ENCODE measurements around the gene DSP.

Gene DSP

GRCh38 chr6:7532232-7532631 lies 9.2 kb upstream of the DSP start:
- no peak overlapping the region for H3K4me2 ChIP-seq (ENCODE audit: low read length)
- no peak overlapping the region for H3K27ac ChIP-seq (ENCODE audit: low read depth, low read length, poor library complexity, severe bottlenecking)
- no peak overlapping the region for H3K9ac ChIP-seq (ENCODE audit: low read length)
- H3F3A ChIP-seq (ENCODE audit: insufficient read depth, low read length), result no peaks in the 10 kb centered on the region
- H3K9me3 ChIP-seq (ENCODE audit: low read length), result no peaks in the 10 kb centered on the region
- no peaks in the 10 kb centered on the region for H3K27me3 ChIP-seq (ENCODE audit: insufficient read depth, low read length)
- no peaks in the 10 kb centered on the region for H3K79me2 ChIP-seq (ENCODE audit: insufficient read depth, low read length)
- no peaks in the 10 kb centered on the region for H3K4me1 ChIP-seq (ENCODE audit: insufficient read depth, low read length, severe bottlenecking)
- no peak overlapping the region for H2AFZ ChIP-seq (ENCODE audit: low read length)
- TF ChIP-seq CTCF (IDR thresholded peaks at IDR 0.05; ENCODE audit: low read length) (no peak), EZH2 (IDR thresholded peaks at IDR 0.05; ENCODE audit: borderline replicate concordance, low read length) (no peak)
- H3K9me2 ChIP-seq (ENCODE audit: low read depth, low read length), result no peaks in the 10 kb centered on the region
- H3K36me3 ChIP-seq (ENCODE audit: insufficient read depth, low read length), result no peaks in the 10 kb centered on the region
- H4K20me1 ChIP-seq (ENCODE audit: insufficient read depth, low read length), result no peaks in the 10 kb centered on the region
- H3K4me3 ChIP-seq (ENCODE audit: low read depth, low read length, poor library complexity, severe bottlenecking), result no peak overlapping the region

DNA sequence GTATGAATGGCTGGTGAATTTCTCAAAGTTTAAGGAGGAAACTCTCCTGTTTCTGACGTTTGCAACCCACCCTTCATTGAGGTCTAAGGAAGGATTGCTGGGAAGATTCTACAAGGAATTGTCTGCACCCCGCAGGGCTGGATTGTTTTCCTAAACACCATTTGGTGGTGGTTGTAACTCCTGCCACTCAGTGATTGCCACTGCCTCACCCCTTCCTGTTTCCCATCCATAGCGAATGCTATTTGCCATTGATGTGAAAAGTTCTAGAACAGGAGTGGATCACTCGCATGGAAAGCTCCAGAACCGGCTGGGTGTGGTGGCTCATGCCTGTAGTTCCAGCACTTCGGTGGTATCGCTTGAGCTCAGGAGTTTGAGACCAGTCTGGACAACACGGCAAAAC lies 8.7 kb upstream of the DSP start:
- H3K4me2 ChIP-seq (ENCODE audit: low read length), result no peak overlapping the region
- H3K4me3 ChIP-seq (ENCODE audit: low read depth, low read length, poor library complexity, severe bottlenecking), result no peak overlapping the region

DNA sequence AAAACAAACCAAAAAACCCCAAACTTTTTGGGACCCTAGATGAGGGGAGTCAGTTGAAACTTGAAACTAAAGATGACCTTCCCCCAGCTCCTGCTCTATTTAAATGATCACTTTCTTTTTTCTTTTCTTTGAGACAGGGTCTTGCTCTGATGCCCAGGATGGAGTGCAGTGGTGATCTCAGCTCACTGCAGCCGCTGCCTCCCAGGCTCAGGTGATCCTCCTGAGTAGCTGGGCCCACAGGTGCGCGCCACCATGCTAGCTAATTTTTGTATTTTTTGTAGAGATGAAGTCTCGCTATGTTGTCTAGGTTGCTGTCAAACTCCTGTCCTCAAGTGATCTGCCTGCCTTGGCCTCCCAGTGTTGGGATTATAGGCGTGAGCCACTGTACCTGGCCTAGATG lies 7.3 kb upstream of the DSP start:
- Histone ChIP-seq H3K79me2 (ENCODE audit: insufficient read depth, low read length) (no peaks in the 10 kb centered on the region), H3K27me3 (ENCODE audit: insufficient read depth, low read length) (no peaks in the 10 kb centered on the region), H3K4me3 (ENCODE audit: low read depth, low read length, poor library complexity, severe bottlenecking) (no peak overlapping the region), H3K27ac (ENCODE audit: low read depth, low read length, poor library complexity, severe bottlenecking) (no peak overlapping the region), H3K4me2 (ENCODE audit: low read length) (no peak overlapping the region), H3K4me1 (ENCODE audit: insufficient read depth, low read length, severe bottlenecking) (no peaks in the 10 kb centered on the region), H3K9ac (ENCODE audit: low read length) (no peak overlapping the region), H4K20me1 (ENCODE audit: insufficient read depth, low read length) (no peaks in the 10 kb centered on the region), H3K36me3 (ENCODE audit: insufficient read depth, low read length) (no peaks in the 10 kb centered on the region), H3K9me2 (ENCODE audit: low read depth, low read length) (no peaks in the 10 kb centered on the region), H2AFZ (ENCODE audit: low read length) (no peak overlapping the region), H3K9me3 (ENCODE audit: low read length) (no peaks in the 10 kb centered on the region), H3F3A (ENCODE audit: insufficient read depth, low read length) (no peaks in the 10 kb centered on the region)
- TF ChIP-seq EZH2 (IDR thresholded peaks at IDR 0.05; ENCODE audit: borderline replicate concordance, low read length), result no peak
- TF ChIP-seq CTCF (IDR thresholded peaks at IDR 0.05; ENCODE audit: low read length), result no peak

More for the DNA sequence above, 8.7 kb upstream of the DSP start:
- H2AFZ ChIP-seq (ENCODE audit: low read length), result no peak overlapping the region
- no peak overlapping the region for H3K9ac ChIP-seq (ENCODE audit: low read length)
- no peaks in the 10 kb centered on the region for H4K20me1 ChIP-seq (ENCODE audit: insufficient read depth, low read length)
- H3K27me3 ChIP-seq (ENCODE audit: insufficient read depth, low read length), result no peaks in the 10 kb centered on the region
- no peaks in the 10 kb centered on the region for H3K9me3 ChIP-seq (ENCODE audit: low read length)
- H3K79me2 ChIP-seq (ENCODE audit: insufficient read depth, low read length), result no peaks in the 10 kb centered on the region
- H3K36me3 ChIP-seq (ENCODE audit: insufficient read depth, low read length), result no peaks in the 10 kb centered on the region
- H3K4me1 ChIP-seq (ENCODE audit: insufficient read depth, low read length, severe bottlenecking), result no peaks in the 10 kb centered on the region
- H3K9me2 ChIP-seq (ENCODE audit: low read depth, low read length), result no peaks in the 10 kb centered on the region
- H3K27ac ChIP-seq (ENCODE audit: low read depth, low read length, poor library complexity, severe bottlenecking), result no peak overlapping the region
- H3F3A ChIP-seq (ENCODE audit: insufficient read depth, low read length), result no peaks in the 10 kb centered on the region
- TF ChIP-seq EZH2 (IDR thresholded peaks at IDR 0.05; ENCODE audit: borderline replicate concordance, low read length) (no peak), CTCF (IDR thresholded peaks at IDR 0.05; ENCODE audit: low read length) (no peak)
